ENCODE results near the gene HERC4.
"Not testable (repeated sequence)": the region's sequence is repeated elsewhere in the genome, so short reads cannot be mapped to it uniquely, and the experiment has no call there.

The HERC4 gene

DNA sequence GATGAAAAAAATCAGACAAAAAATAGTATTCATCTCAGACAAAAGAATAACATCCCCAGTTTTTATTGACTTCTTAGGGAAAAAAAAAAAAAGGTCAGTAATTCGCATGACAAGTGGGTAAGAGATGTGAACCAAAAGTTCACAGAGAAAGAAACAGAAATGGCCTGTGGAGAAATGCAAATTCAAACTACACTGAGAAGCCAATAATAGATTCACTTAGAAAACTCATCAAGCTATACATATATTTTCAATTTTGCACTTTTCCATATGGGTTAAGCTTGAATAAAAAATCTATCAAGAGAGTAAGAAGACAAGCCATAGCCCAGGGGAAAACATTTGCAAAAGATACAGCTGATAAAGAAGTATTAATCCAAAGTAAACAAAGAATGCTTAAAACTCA, 28.0 kb downstream of the HERC4 start:
- no peak for DNase-seq

- DNase-seq = no peak
Observed at GRCh38 chr10:68046642-68047041, 28.4 kb downstream of the HERC4 start.

- no peak for DNase-seq
Observed at GRCh38 chr10:68043030-68043429, 32.1 kb downstream of the HERC4 start.

- DNase-seq = peak; percentile 77
Observed at GRCh38 chr10:68032113-68032512, 43.0 kb downstream of the HERC4 start.

DNA sequence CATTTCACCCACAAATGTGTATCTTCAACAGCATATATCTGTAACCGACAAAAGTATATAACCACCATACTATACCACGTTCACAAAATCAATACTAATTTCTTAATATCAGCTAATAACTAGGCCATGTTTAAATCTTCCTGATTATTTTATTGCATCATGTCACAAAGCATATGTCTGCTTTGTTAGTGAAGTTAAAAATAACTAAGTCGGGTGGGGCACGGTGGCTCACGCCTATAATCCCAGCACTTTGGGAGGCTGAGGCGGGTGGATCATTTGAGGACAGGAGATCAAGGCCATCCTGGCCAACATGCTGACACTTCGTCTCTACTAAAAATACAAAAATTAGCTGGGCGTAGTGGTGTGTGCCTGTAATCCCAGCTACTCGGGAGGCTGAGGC, 47.7 kb downstream of the HERC4 start:
- no peak for DNase-seq

DNA sequence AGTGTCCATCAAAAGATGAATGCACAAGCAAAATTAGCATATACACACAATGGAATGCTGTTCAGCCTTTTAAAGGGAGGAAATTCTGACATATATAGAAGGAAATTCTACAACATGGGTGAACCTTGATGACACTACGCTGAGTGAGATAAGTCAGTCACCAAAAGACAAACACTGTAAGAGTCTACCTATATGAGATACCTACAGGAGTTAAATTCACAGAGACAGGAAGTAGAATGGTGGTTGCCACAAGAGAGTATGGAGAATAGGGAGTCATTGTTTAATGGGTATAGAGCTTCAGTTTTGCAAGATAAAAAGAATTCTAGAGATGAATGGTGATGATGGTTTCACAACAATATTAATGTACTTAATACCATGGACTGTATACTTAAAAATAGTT, 51.8 kb downstream of the HERC4 start:
- no peak for DNase-seq

- not testable (repeated sequence) for DNase-seq
Observed at GRCh38 chr10:68022324-68022723, 52.8 kb downstream of the HERC4 start.

GRCh38 chr10:68016519-68016918, 58.6 kb downstream of the HERC4 start:
- not testable (repeated sequence) for DNase-seq

GRCh38 chr10:68010426-68010940, 64.6 kb downstream of the HERC4 start:
- no peak for DNase-seq

GRCh38 chr10:68007356-68007755, 67.7 kb downstream of the HERC4 start:
- DNase-seq = no peak

- DNase-seq = no peak
Observed at GRCh38 chr10:68001539-68001938, 73.5 kb downstream of the HERC4 start.

DNA sequence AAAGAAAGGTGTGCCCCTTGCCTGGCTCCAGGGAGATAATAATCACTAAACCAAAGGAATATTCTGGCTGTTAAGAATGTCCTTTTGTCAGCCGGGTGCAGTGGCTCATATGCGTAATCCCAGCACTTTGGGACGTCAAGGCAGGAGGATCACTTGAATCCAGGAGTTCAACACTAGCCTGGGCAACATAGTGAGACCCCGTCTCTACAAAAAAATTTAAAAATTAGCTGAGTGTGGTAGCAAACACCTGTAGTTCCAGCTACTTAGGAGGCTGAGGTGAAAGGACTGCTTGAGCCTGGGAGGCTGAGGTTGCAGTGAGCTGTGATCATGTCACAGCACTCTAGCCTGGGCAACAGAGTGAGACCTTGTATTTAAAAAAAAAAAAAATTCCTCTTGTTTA, 74.1 kb downstream of the HERC4 start:
- DNase-seq = no peak

- DNase-seq = no peak
Observed at GRCh38 chr10:67990093-67990492, 85.0 kb downstream of the HERC4 start.

- DNase-seq = no peak
Observed at GRCh38 chr10:67988606-67989005, 86.5 kb downstream of the HERC4 start.

- not testable (repeated sequence) for DNase-seq
Observed at GRCh38 chr10:67982603-67983002, 92.5 kb downstream of the HERC4 start.

- DNase-seq = no peak
Observed at GRCh38 chr10:67978749-67979148, 96.3 kb downstream of the HERC4 start.

GRCh38 chr10:67977251-67977650, 97.8 kb downstream of the HERC4 start:
- DNase-seq = no peak

GRCh38 chr10:67976292-67977245, 98.5 kb downstream of the HERC4 start:
- peak; percentile 8 for DNase-seq

DNA sequence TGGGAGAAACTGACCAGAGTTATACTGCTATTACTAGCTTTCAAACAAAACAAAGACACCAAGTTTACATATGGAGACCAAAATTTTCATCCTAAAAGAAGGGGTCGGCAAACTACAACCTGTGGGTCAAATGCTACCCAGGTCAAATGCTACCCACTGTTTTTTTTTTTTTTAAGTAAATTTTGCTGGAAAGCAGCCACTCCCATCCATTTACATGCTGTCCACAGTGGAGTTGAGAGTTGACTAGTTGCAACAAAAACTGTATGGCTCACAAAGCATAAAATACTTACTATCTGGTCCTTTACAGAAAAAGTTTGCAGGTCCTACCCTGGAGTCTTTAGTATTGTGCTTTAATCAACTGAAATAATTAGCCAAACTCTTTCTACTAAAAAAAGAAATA, 99.2 kb downstream of the HERC4 start:
- DNase-seq = no peak

DNA sequence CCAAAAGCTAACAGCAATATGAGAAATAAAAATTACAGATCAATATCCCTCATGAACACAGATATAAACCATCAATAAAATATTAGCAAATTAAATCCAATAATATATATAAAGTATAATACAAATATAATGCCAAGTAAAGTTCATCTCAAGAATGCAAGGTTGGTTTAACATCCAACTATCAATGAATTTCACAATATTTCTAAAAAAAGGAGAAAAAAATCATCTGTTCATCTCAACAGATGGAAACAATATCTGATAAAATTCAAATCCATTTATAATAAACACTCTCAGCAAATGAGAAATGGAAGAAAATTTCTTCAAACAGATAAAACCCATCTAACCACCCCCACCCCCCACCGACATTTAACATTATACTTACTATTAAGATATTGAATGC, 103.8 kb downstream of the HERC4 start:
- DNase-seq = no peak

DNA sequence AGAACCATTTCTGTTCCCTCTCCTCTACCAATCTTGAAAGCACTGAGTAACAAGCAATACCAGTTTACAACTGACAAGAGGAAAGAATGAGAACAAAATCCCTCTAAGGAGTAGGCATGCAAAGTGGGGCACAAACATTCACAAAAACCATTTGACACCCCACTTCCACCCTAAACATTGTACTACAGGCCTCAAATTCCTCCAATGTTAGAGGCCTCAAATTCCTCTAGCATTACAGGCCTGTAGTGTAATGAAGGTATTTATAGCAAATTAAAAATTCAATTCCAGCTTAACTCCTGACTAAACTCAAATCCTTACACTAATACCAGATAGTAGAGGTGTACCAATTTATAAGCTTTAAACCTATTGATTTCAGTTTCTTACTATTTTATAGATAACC, 105.2 kb downstream of the HERC4 start:
- no peak for DNase-seq

GRCh38 chr10:67966035-67966434, 109.0 kb downstream of the HERC4 start:
- DNase-seq = not testable (repeated sequence)

- no peak for DNase-seq
Observed at GRCh38 chr10:67965456-67965855, 109.6 kb downstream of the HERC4 start.

DNA sequence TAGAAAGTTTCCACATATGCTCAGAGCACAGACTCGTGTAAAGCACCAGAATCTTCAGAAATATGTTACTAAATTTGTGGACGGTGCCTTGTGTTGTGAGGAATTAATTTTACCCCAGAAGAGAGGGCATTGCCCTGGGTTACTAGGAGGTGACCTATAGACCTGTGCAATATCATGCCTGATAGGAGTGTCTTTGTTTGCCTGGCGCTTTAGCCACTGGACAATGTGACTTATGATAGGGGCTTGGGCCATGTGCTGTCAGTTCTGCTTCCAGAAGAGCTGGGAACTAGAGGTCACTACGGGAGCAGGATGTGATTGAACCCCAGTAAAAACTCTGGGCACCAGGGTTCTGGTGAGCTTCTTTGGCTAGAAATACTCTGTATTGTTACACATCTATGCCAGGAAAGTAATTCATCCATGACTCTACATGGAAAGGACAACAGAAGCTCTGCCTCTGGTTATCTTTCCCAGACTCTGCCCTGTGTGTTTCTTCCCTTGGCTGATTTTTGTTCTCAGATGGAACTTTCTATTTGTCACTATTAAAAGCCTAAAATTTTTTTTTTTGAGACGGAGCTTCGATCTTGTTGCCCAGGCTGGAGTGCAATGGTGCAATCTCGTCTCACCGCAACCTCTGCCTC, 115.1 kb downstream of the HERC4 start:
- DNase-seq = no peak
